ENCODE measurements around the gene CCDC148. TPM values are rescaled to one million over a fixed set of nuclear protein-coding genes. Genes with fewer than 3 reads are reported as not detected.
A peak's percentile ranks its signal among the peaks of the same experiment; 100 is the strongest.

Gene CCDC148
- total and polyA plus RNA-seq, 10 of the 15 experiments (the other 5 are each of a cell fraction or from before 2014, with no cell fraction given): 0.07 to 0.30 (median 0.18) TPM; not detected in 7

DNA sequence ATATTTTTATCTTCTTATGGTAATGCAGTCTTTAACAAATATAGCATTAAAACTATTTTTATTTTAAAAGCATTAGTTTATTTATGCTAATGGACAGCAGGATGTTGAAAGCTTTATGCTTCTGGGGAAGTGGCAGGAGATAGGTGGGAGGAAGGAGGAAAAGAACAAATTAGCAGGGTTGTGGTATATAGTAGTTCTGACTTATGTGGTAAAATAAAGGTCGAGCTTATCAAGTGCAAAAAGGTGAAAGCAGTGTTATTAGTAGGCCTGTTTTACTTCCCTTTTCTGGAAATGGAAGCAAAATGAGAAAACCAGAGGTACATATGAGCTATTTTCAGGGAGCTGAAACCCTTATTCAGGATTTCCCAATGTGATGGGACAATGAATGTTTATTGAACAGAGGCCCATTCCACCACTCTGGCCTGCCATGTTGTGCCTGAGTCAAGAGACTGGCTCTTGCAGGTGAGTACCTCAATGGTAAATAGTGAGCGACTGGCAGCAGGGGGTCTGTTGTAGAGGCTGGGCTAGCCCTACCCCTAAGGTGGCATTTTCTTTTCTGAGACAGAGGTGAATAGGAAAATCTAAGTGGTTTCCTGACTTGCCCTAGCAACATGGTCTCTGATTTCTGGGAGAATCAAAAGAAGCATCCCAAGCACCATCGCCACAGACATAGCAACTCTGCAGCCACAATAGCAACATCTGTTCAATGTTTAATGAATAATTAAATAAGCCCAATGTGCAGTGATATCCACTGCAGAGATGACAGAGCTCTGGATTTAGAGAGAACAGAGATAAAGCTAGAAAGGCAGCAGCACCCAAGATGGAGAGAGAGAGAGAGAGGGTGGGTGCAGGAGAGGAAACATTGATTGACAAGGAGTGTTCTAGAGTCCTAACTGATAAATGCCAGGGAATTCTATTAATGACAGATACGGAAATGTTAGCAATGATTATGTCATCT, 235.2 kb downstream of the CCDC148 start:
- H3K36me3 ChIP-seq (ENCODE audit: control insufficient read depth in 2 of 2, insufficient read depth in 2 of 2, low read length in 1 of 2): no peaks in the 10 kb centered on the region
- no peaks in the 10 kb centered on the region for H3K79me2 ChIP-seq (ENCODE audit: control insufficient read depth, insufficient read depth, low read length)
- DNase-seq (ENCODE audit: low read depth, low spot score) (no peak), FAIRE-seq (no peak), ATAC-seq (peak; percentile 48)
- no peak overlapping the region for H3K9ac ChIP-seq (ENCODE audit: control insufficient read depth, insufficient read depth, low read length)
- WGBS (ENCODE audit: insufficient coverage, insufficient replicate concordance, low lambda C conversion rate, missing lambda C conversion rate): 57% methylated on average over 4 of the region's 4 CpGs
- TF ChIP-seq RCOR1 (conservative IDR thresholded peaks at IDR 0.05; ENCODE audit: low read depth, low read length) (no peak), SUZ12 (IDR thresholded peaks at IDR 0.05; ENCODE audit: unreplicated experiment) (no peak)
- H3K4me3 ChIP-seq: no peak overlapping the region
- H3K27me3 ChIP-seq (replicated peaks in 1 of 2; ENCODE audit: control insufficient read depth in 2 of 2, insufficient read depth in 2 of 2, low read length in 1 of 2): no peaks in the 10 kb centered on the region; a peak in 1 of 4 replicates
- ChIA-PET POLR2A (no interaction called here), SMC1A (ENCODE audit: uncharacterized antibody, unreplicated experiment) (interaction anchor here (0.5 kb wide), 1 partner anchor 919 kb away, joined by 3 read pairs; no protein-coding TSS in a partner anchor), RAD21 (ENCODE audit: unreplicated experiment) (no interaction called here), CTCF (no interaction called here)
- no peak overlapping the region for H3K27ac ChIP-seq (ENCODE audit: control insufficient read depth, insufficient read depth)
- no peak overlapping the region for H2AFZ ChIP-seq (ENCODE audit: control insufficient read depth, low read depth, low read length)
- H3K4me2 ChIP-seq (ENCODE audit: control insufficient read depth, insufficient read depth): no peak overlapping the region
- BruUV-seq (replicated peaks): no TSS peak
- no peaks in the 10 kb centered on the region for H3K4me1 ChIP-seq (ENCODE audit: control insufficient read depth, insufficient read depth, low read length)
- intact Hi-C loops (cut with micrococcal nuclease; ENCODE audit: unreplicated experiment) (no loop called here), in situ Hi-C loops (cut with MboI) (no loop called here)
- H3K9me3 ChIP-seq (replicated peaks; ENCODE audit: control insufficient read depth, insufficient read depth, low read length): no peaks in the 10 kb centered on the region
- no peaks in the 10 kb centered on the region for H4K20me1 ChIP-seq (ENCODE audit: control insufficient read depth, insufficient read depth)

- ChIA-PET CTCF (no interaction called here), RAD21 (ENCODE audit: unreplicated experiment) (no interaction called here), SMC1A (ENCODE audit: uncharacterized antibody, unreplicated experiment) (no interaction called here), POLR2A (interaction anchor here (0.6 kb wide), 1 partner anchor 615 kb away, joined by 3 read pairs; no protein-coding TSS in a partner anchor)
- Histone ChIP-seq H3K36me3 (ENCODE audit: control insufficient read depth in 2 of 2, insufficient read depth in 2 of 2, low read length in 1 of 2) (no peaks in the 10 kb centered on the region), H2AFZ (ENCODE audit: control insufficient read depth, low read depth, low read length) (no peak overlapping the region), H3K27me3 (replicated peaks in 1 of 2; ENCODE audit: control insufficient read depth in 2 of 2, insufficient read depth in 2 of 2, low read length in 1 of 2) (no peaks in the 10 kb centered on the region; a peak in 1 of 4 replicates), H3K27ac (ENCODE audit: control insufficient read depth, insufficient read depth) (no peak overlapping the region), H3K4me1 (ENCODE audit: control insufficient read depth, insufficient read depth, low read length) (no peaks in the 10 kb centered on the region), H4K20me1 (ENCODE audit: control insufficient read depth, insufficient read depth) (no peaks in the 10 kb centered on the region), H3K4me2 (ENCODE audit: control insufficient read depth, insufficient read depth) (no peak overlapping the region), H3K4me3 (no peak overlapping the region), H3K9ac (ENCODE audit: control insufficient read depth, insufficient read depth, low read length) (no peak overlapping the region), H3K79me2 (ENCODE audit: control insufficient read depth, insufficient read depth, low read length) (no peaks in the 10 kb centered on the region), H3K9me3 (replicated peaks; ENCODE audit: control insufficient read depth, insufficient read depth, low read length) (no peaks in the 10 kb centered on the region)
- ATAC-seq (no peak), FAIRE-seq (no peak), DNase-seq (ENCODE audit: low read depth, low spot score) (no peak)
- 27% methylated on average over 8 of the region's 8 CpGs for WGBS (ENCODE audit: insufficient coverage, insufficient replicate concordance, low lambda C conversion rate, missing lambda C conversion rate)
- in situ Hi-C loops (cut with MboI): no loop called here
- intact Hi-C loops (cut with micrococcal nuclease; ENCODE audit: unreplicated experiment): no loop called here
- BruUV-seq (replicated peaks): no TSS peak
- TF ChIP-seq ZSCAN29 (IDR thresholded peaks at IDR 0.05): no peak
- no peak for TF ChIP-seq EP300 (IDR thresholded peaks at IDR 0.05; ENCODE audit: borderline replicate concordance in 1 of 2, control insufficient read depth in 1 of 2, low read depth in 2 of 2, low read length in 2 of 2)
- no peak for TF ChIP-seq HDAC2 (IDR thresholded peaks at IDR 0.05)
- TF ChIP-seq NFYB (IDR thresholded peaks at IDR 0.05; ENCODE audit: insufficient read depth, low read depth, low read length): no peak
- TF ChIP-seq RB1 (IDR thresholded peaks at IDR 0.05; ENCODE audit: borderline replicate concordance): no peak
- TF ChIP-seq SPI1 (IDR thresholded peaks at IDR 0.05; ENCODE audit: borderline replicate concordance, insufficient read depth, low read depth, low read length): no peak
- no peak for TF ChIP-seq SREBF2 (IDR thresholded peaks at IDR 0.05; ENCODE audit: low read length)
- TF ChIP-seq SIX5 (IDR thresholded peaks at IDR 0.05; ENCODE audit: low read depth, low read length, severe bottlenecking): no peak
- TF ChIP-seq CEBPZ (IDR thresholded peaks at IDR 0.05; ENCODE audit: low read depth, low read length): no peak
- no peak for TF ChIP-seq JUNB (IDR thresholded peaks at IDR 0.05)
- no peak for TF ChIP-seq TBL1XR1 (IDR thresholded peaks at IDR 0.05; ENCODE audit: low read depth, low read length)
- TF ChIP-seq TCF12 (IDR thresholded peaks at IDR 0.05; ENCODE audit: low read depth, low read length): no peak
- TF ChIP-seq GABPA (IDR thresholded peaks at IDR 0.05; ENCODE audit: low read depth): no peak
These were observed 239.0 kb downstream of the CCDC148 start for GRCh38 chr2:158217593-158217992.
